ENCODE data around the gene LINC01488. TPM values are rescaled to one million over a fixed set of nuclear protein-coding genes. Genes with fewer than 3 reads are reported as not detected.

The LINC01488 gene
- polyA plus RNA-seq, 1 experiment, result not detected

- Histone ChIP-seq H3K9me3 (ENCODE audit: control insufficient read depth, insufficient read depth, low read length) (no peaks in the 10 kb centered on the region; the same call in none of the 2 replicates), H3K27me3 (ENCODE audit: control insufficient read depth, insufficient read depth, low read length) (no peaks in the 10 kb centered on the region), H3K4me3 (ENCODE audit: low read depth, low read length) (no peak overlapping the region), H3K27ac (ENCODE audit: low read depth, low read length) (no peak overlapping the region)
- CTCF ChIA-PET, result no interaction called here
- POLR2A ChIA-PET, result no interaction called here
- no peak for DNase-seq (ENCODE audit: low read depth, low spot score)
- TF ChIP-seq, protein P1, sequence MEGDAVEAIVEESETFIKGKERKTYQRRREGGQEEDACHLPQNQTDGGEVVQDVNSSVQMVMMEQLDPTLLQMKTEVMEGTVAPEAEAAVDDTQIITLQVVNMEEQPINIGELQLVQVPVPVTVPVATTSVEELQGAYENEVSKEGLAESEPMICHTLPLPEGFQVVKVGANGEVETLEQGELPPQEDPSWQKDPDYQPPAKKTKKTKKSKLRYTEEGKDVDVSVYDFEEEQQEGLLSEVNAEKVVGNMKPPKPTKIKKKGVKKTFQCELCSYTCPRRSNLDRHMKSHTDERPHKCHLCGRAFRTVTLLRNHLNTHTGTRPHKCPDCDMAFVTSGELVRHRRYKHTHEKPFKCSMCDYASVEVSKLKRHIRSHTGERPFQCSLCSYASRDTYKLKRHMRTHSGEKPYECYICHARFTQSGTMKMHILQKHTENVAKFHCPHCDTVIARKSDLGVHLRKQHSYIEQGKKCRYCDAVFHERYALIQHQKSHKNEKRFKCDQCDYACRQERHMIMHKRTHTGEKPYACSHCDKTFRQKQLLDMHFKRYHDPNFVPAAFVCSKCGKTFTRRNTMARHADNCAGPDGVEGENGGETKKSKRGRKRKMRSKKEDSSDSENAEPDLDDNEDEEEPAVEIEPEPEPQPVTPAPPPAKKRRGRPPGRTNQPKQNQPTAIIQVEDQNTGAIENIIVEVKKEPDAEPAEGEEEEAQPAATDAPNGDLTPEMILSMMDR (IDR thresholded peaks at IDR 0.05; ENCODE audit: low read depth, low read length), result no peak
These were observed 5.4 kb downstream of the LINC01488 start for GRCh38 chr11:69486773-69487291.

DNA sequence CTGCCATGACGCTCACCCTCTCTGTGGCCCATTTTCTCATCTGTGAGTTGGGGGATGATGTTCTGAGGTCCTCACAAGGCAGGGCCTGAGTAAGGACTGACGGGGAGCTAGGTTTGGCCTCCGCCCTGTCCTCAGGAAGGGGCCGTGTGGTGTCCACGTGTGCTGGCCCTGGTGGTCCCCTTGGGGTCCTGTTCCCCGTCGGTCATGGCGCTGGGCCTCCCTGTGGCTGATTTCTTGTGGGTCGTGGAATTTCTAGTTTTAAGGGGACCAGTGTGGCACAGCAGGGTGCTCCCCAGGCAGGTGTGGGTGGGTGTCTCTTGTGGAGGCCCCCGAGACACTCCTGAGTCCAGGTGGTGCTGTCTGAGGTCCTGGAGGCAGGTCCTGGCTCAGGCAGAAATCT is 5.9 kb downstream of the LINC01488 start:
- H3K4me3 ChIP-seq (ENCODE audit: low read depth, low read length), result no peak overlapping the region
- TF ChIP-seq, protein P1 (IDR thresholded peaks at IDR 0.05; ENCODE audit: low read depth, low read length), result no peak
- no peaks in the 10 kb centered on the region for H3K27me3 ChIP-seq (ENCODE audit: control insufficient read depth, insufficient read depth, low read length)
- no peak for DNase-seq (ENCODE audit: low read depth, low spot score)
- POLR2A ChIA-PET, result interaction anchor here (0.5 kb wide), 1 partner anchor 335 kb away, joined by 3 read pairs; no protein-coding TSS in a partner anchor
- CTCF ChIA-PET, result no interaction called here
- H3K27ac ChIP-seq (ENCODE audit: low read depth, low read length), result no peak overlapping the region
- no peaks in the 10 kb centered on the region; the same call in 1 of the 2 replicates for H3K9me3 ChIP-seq (ENCODE audit: control insufficient read depth, insufficient read depth, low read length)

GRCh38 chr11:69487849-69488542 is 6.5 kb downstream of the LINC01488 start:
- no peak overlapping the region for H3K4me3 ChIP-seq (ENCODE audit: low read depth, low read length)
- H3K27ac ChIP-seq (ENCODE audit: low read depth, low read length), result no peak overlapping the region
- CTCF ChIA-PET, result no interaction called here
- H3K27me3 ChIP-seq (ENCODE audit: control insufficient read depth, insufficient read depth, low read length), result no peaks in the 10 kb centered on the region
- TF ChIP-seq, protein P1 (IDR thresholded peaks at IDR 0.05; ENCODE audit: low read depth, low read length), result no peak
- DNase-seq (ENCODE audit: low read depth, low spot score), result no peak
- POLR2A ChIA-PET, result interaction anchor here (0.5 kb wide), 1 partner anchor 336 kb away, joined by 3 read pairs; no protein-coding TSS in a partner anchor
- no peaks in the 10 kb centered on the region; the same call in 1 of the 2 replicates for H3K9me3 ChIP-seq (ENCODE audit: control insufficient read depth, insufficient read depth, low read length)

DNA sequence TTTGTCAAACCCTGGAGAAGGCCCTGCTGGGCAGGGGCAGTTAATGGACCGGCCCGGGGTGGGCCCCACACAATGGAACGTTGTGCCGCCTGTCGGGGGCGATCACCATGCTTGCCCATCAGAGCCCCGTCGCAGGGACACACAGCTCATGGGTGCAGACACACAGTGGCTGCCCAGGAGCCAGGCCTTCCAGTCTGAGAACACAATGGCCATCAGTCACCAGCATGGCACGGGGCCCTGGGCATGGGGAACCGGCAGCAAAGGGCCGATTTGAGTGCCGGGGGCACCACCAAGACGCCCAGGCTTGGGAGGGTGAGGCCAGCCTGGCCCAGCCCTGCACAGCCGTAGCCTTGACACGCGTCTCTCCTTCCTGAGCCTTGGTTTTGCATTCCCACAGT is 7.1 kb downstream of the LINC01488 start:
- no peak overlapping the region for H3K4me3 ChIP-seq (ENCODE audit: low read depth, low read length)
- POLR2A ChIA-PET, result no interaction called here
- H3K27ac ChIP-seq (ENCODE audit: low read depth, low read length), result no peak overlapping the region
- H3K27me3 ChIP-seq (ENCODE audit: control insufficient read depth, insufficient read depth, low read length), result no peaks in the 10 kb centered on the region
- no peak for DNase-seq (ENCODE audit: low read depth, low spot score)
- CTCF ChIA-PET, result no interaction called here
- no peaks in the 10 kb centered on the region; the same call in 1 of the 2 replicates for H3K9me3 ChIP-seq (ENCODE audit: control insufficient read depth, insufficient read depth, low read length)
- TF ChIP-seq, protein P1 (IDR thresholded peaks at IDR 0.05; ENCODE audit: low read depth, low read length), result no peak

- DNase-seq (ENCODE audit: low read depth, low spot score), result no peak
- POLR2A ChIA-PET, result no interaction called here
- CTCF ChIA-PET, result no interaction called here
- no peak overlapping the region for H3K27ac ChIP-seq (ENCODE audit: low read depth, low read length)
- no peaks in the 10 kb centered on the region; the same call in 1 of the 2 replicates for H3K9me3 ChIP-seq (ENCODE audit: control insufficient read depth, insufficient read depth, low read length)
- TF ChIP-seq, protein P1 (IDR thresholded peaks at IDR 0.05; ENCODE audit: low read depth, low read length), result no peak
- H3K4me3 ChIP-seq (ENCODE audit: low read depth, low read length), result no peak overlapping the region
- no peaks in the 10 kb centered on the region for H3K27me3 ChIP-seq (ENCODE audit: control insufficient read depth, insufficient read depth, low read length)
These were observed 7.7 kb downstream of the LINC01488 start for GRCh38 chr11:69489031-69489745.

All from AG04450 (cell line).